GM21576 (cell line): Measurements from ENCODE around the gene NOVA2.

Source experiments
- ATAC-seq: cut with Tn5 transposase; IDR thresholded peaks from one replicate; pipeline ENCODE4 v1.9.1; 2021; ENCODE audit warnings: mild to moderate bottlenecking, moderate library complexity; ENCODE audit not compliant: unreplicated experiment

NOVA2 gene

GRCh38 chr19:45968626-45969025 lies 5.0 kb downstream of the NOVA2 start:
- ATAC-seq = no peak

GRCh38 chr19:45967246-45967645 lies 6.4 kb downstream of the NOVA2 start:
- no peak for ATAC-seq

- no peak for ATAC-seq
These were observed 11.6 kb downstream of the NOVA2 start for GRCh38 chr19:45962021-45962420.

- no peak for ATAC-seq
These were observed 12.9 kb downstream of the NOVA2 start for GRCh38 chr19:45960595-45961235.

- no peak for ATAC-seq
These were observed 14.1 kb downstream of the NOVA2 start for GRCh38 chr19:45959517-45960025.

- no peak for ATAC-seq
These were observed 14.7 kb downstream of the NOVA2 start for GRCh38 chr19:45958769-45959516.

- ATAC-seq = no peak
These were observed 15.3 kb downstream of the NOVA2 start for GRCh38 chr19:45958320-45958719.

- no peak for ATAC-seq
These were observed 17.6 kb downstream of the NOVA2 start for GRCh38 chr19:45955905-45956608.

GRCh38 chr19:45954156-45954555 lies 19.5 kb downstream of the NOVA2 start:
- ATAC-seq = no peak

- ATAC-seq = no peak
These were observed 20.0 kb downstream of the NOVA2 start for GRCh38 chr19:45953676-45954075.

GRCh38 chr19:45952686-45953505 lies 20.8 kb downstream of the NOVA2 start:
- ATAC-seq = no peak

- ATAC-seq = no peak
These were observed 21.4 kb downstream of the NOVA2 start for GRCh38 chr19:45952341-45952685.

GRCh38 chr19:45947926-45948325 lies 25.7 kb downstream of the NOVA2 start:
- no peak for ATAC-seq

- ATAC-seq = no peak
These were observed 33.2 kb downstream of the NOVA2 start for GRCh38 chr19:45940515-45940805.

- ATAC-seq = no peak
These were observed 33.7 kb downstream of the NOVA2 start for GRCh38 chr19:45939792-45940514.

GRCh38 chr19:45938733-45939319 lies 34.8 kb downstream of the NOVA2 start:
- ATAC-seq = no peak

GRCh38 chr19:45935267-45935666 lies 38.4 kb downstream of the NOVA2 start:
- no peak for ATAC-seq

GRCh38 chr19:45934551-45935230 lies 39.0 kb downstream of the NOVA2 start:
- no peak for ATAC-seq

- ATAC-seq = no peak
These were observed 39.9 kb downstream of the NOVA2 start for GRCh38 chr19:45933759-45934158.

- ATAC-seq = no peak
These were observed 42.6 kb downstream of the NOVA2 start for GRCh38 chr19:45931055-45931454.
